ENCODE results near the gene INPP5D. TPM values are rescaled to one million over a fixed set of nuclear protein-coding genes. Genes with fewer than 3 reads are reported as not detected.

Gene INPP5D
- total and polyA plus RNA-seq, 4 donors: 2.9 to 18.8 (median 6.6) TPM

DNA sequence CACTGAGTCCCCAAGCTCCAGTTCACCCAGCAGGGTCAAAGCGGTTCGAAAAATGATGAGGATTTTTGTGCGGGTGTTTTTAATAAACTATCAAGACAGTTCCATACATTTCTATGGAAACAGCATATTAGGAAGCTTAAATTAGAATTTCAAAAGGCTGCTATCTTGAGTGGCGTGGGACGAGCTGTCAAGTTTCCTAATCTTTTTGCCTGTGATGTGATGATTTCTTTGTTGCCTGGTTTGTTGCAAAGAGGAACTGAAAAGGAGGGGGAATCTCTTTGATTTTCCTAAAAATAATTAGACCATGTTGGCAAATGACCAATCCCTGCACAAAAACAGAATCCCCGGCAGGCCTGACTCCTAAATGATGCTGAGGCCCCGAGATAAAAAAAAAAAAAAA, 125.2 kb downstream of the INPP5D start:
- H3K9me3 ChIP-seq (ENCODE audit: control insufficient read depth in 4 of 4, low read length in 3 of 4): no peaks in the 10 kb centered on the region
- H3K9ac ChIP-seq (ENCODE audit: low read depth in 1 of 2, low read length in 2 of 2): no peak overlapping the region
- no peak overlapping the region for H3K27ac ChIP-seq (ENCODE audit: low read depth in 1 of 2, low read length in 2 of 2)
- DNase-seq (ENCODE audit: low spot score): no peak
- peaks cover 5 to 15% (median 12%) of the 10 kb centered on the region in 4 donors for H3K4me1 ChIP-seq (ENCODE audit: control insufficient read depth in 4 of 4, insufficient read depth in 4 of 4, low read length in 3 of 4)
- H3K27me3 ChIP-seq (ENCODE audit: control insufficient read depth in 4 of 4, insufficient read depth in 4 of 4, low read length in 3 of 4): no peaks in the 10 kb centered on the region
- peaks cover 0 to 4% (median 0%) of the 10 kb centered on the region in 4 donors for H3K36me3 ChIP-seq (ENCODE audit: control insufficient read depth in 4 of 4, insufficient read depth in 3 of 4, low read depth in 1 of 4, low read length in 3 of 4)
- WGBS: 89% methylated on average over 7 of the region's 7 CpGs
- TF ChIP-seq TAF1 (conservative IDR thresholded peaks at IDR 0.05): no peak
- no peak for TF ChIP-seq EGR1 (IDR thresholded peaks at IDR 0.05; ENCODE audit: low read depth in 2 of 2)
- TF ChIP-seq, protein P1, sequence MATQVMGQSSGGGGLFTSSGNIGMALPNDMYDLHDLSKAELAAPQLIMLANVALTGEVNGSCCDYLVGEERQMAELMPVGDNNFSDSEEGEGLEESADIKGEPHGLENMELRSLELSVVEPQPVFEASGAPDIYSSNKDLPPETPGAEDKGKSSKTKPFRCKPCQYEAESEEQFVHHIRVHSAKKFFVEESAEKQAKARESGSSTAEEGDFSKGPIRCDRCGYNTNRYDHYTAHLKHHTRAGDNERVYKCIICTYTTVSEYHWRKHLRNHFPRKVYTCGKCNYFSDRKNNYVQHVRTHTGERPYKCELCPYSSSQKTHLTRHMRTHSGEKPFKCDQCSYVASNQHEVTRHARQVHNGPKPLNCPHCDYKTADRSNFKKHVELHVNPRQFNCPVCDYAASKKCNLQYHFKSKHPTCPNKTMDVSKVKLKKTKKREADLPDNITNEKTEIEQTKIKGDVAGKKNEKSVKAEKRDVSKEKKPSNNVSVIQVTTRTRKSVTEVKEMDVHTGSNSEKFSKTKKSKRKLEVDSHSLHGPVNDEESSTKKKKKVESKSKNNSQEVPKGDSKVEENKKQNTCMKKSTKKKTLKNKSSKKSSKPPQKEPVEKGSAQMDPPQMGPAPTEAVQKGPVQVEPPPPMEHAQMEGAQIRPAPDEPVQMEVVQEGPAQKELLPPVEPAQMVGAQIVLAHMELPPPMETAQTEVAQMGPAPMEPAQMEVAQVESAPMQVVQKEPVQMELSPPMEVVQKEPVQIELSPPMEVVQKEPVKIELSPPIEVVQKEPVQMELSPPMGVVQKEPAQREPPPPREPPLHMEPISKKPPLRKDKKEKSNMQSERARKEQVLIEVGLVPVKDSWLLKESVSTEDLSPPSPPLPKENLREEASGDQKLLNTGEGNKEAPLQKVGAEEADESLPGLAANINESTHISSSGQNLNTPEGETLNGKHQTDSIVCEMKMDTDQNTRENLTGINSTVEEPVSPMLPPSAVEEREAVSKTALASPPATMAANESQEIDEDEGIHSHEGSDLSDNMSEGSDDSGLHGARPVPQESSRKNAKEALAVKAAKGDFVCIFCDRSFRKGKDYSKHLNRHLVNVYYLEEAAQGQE (IDR thresholded peaks at IDR 0.05): no peak
- TF ChIP-seq, protein P2, sequence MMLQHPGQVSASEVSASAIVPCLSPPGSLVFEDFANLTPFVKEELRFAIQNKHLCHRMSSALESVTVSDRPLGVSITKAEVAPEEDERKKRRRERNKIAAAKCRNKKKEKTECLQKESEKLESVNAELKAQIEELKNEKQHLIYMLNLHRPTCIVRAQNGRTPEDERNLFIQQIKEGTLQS (IDR thresholded peaks at IDR 0.05): no peak
- no peak for TF ChIP-seq FOXA2 (IDR thresholded peaks at IDR 0.05)
- TF ChIP-seq YY1 (IDR thresholded peaks at IDR 0.05): no peak
- no peak for TF ChIP-seq NR2F2 (IDR thresholded peaks at IDR 0.05)
- TF ChIP-seq GABPA (IDR thresholded peaks at IDR 0.05 in 1 of 2, conservative IDR thresholded peaks at IDR 0.05 in 1 of 2): no peak
- no peak for TF ChIP-seq SP1 (IDR thresholded peaks at IDR 0.05)
- no peak for TF ChIP-seq RAD21 (IDR thresholded peaks at IDR 0.05)
- TF ChIP-seq, protein P3, sequence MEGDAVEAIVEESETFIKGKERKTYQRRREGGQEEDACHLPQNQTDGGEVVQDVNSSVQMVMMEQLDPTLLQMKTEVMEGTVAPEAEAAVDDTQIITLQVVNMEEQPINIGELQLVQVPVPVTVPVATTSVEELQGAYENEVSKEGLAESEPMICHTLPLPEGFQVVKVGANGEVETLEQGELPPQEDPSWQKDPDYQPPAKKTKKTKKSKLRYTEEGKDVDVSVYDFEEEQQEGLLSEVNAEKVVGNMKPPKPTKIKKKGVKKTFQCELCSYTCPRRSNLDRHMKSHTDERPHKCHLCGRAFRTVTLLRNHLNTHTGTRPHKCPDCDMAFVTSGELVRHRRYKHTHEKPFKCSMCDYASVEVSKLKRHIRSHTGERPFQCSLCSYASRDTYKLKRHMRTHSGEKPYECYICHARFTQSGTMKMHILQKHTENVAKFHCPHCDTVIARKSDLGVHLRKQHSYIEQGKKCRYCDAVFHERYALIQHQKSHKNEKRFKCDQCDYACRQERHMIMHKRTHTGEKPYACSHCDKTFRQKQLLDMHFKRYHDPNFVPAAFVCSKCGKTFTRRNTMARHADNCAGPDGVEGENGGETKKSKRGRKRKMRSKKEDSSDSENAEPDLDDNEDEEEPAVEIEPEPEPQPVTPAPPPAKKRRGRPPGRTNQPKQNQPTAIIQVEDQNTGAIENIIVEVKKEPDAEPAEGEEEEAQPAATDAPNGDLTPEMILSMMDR (IDR thresholded peaks at IDR 0.05; ENCODE audit: low read depth, low read length, missing input control): no peak
- TF ChIP-seq HNF4G (IDR thresholded peaks at IDR 0.05): no peak
- TF ChIP-seq HNF4A (conservative IDR thresholded peaks at IDR 0.05): no peak
- TF ChIP-seq, protein P4, sequence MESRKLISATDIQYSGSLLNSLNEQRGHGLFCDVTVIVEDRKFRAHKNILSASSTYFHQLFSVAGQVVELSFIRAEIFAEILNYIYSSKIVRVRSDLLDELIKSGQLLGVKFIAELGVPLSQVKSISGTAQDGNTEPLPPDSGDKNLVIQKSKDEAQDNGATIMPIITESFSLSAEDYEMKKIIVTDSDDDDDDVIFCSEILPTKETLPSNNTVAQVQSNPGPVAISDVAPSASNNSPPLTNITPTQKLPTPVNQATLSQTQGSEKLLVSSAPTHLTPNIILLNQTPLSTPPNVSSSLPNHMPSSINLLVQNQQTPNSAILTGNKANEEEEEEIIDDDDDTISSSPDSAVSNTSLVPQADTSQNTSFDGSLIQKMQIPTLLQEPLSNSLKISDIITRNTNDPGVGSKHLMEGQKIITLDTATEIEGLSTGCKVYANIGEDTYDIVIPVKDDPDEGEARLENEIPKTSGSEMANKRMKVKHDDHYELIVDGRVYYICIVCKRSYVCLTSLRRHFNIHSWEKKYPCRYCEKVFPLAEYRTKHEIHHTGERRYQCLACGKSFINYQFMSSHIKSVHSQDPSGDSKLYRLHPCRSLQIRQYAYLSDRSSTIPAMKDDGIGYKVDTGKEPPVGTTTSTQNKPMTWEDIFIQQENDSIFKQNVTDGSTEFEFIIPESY (IDR thresholded peaks at IDR 0.05): no peak
- TF ChIP-seq JUND (IDR thresholded peaks at IDR 0.05): no peak
- TF ChIP-seq FOXA1 (IDR thresholded peaks at IDR 0.05): no peak
- H3K4me3 ChIP-seq (ENCODE audit: low read depth in 1 of 3, low read length in 3 of 3): no peak overlapping the region

DNA sequence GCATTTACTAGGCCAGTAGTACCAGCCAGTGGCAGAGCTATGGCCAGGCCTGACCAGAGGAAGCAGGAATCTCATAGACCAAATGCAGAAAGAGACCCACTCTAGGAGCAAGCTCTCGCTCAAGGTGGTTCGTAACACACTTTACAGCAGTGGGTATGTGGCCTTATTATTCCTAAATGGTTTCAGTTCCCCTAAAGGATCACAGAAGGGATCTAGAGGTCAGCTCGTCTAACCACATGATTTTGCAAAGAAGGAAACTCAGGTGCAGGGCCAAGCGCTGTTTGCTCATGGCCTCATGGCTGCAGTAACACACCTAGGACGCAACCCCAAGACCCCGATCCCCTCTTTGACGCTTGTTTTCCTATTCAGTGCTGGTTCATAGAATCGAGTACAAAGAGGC, 125.8 kb downstream of the INPP5D start:
- Histone ChIP-seq H3K9me3 (ENCODE audit: control insufficient read depth in 4 of 4, low read length in 3 of 4) (no peaks in the 10 kb centered on the region), H3K27me3 (ENCODE audit: control insufficient read depth in 4 of 4, insufficient read depth in 4 of 4, low read length in 3 of 4) (no peaks in the 10 kb centered on the region), H3K4me1 (ENCODE audit: control insufficient read depth in 4 of 4, insufficient read depth in 4 of 4, low read length in 3 of 4) (peaks cover 5 to 15% (median 12%) of the 10 kb centered on the region in 4 donors), H3K36me3 (ENCODE audit: control insufficient read depth in 4 of 4, insufficient read depth in 3 of 4, low read depth in 1 of 4, low read length in 3 of 4) (peaks cover 0 to 4% (median 0%) of the 10 kb centered on the region in 4 donors), H3K9ac (ENCODE audit: low read depth in 1 of 2, low read length in 2 of 2) (no peak overlapping the region), H3K4me3 (ENCODE audit: low read depth in 1 of 3, low read length in 3 of 3) (no peak overlapping the region), H3K27ac (ENCODE audit: low read depth in 1 of 2, low read length in 2 of 2) (no peak overlapping the region)
- TF ChIP-seq, protein P4 (IDR thresholded peaks at IDR 0.05): no peak
- no peak for TF ChIP-seq FOXA2 (IDR thresholded peaks at IDR 0.05)
- TF ChIP-seq EGR1 (IDR thresholded peaks at IDR 0.05; ENCODE audit: low read depth in 2 of 2): no peak
- TF ChIP-seq GABPA (IDR thresholded peaks at IDR 0.05 in 1 of 2, conservative IDR thresholded peaks at IDR 0.05 in 1 of 2): no peak
- no peak for TF ChIP-seq NR2F2 (IDR thresholded peaks at IDR 0.05)
- TF ChIP-seq RAD21 (IDR thresholded peaks at IDR 0.05): no peak
- no peak for TF ChIP-seq HNF4G (IDR thresholded peaks at IDR 0.05)
- TF ChIP-seq YY1 (IDR thresholded peaks at IDR 0.05): no peak
- TF ChIP-seq, protein P3 (IDR thresholded peaks at IDR 0.05; ENCODE audit: low read depth, low read length, missing input control): no peak
- TF ChIP-seq HNF4A (conservative IDR thresholded peaks at IDR 0.05): no peak
- TF ChIP-seq, protein P2 (IDR thresholded peaks at IDR 0.05): no peak
- no peak for TF ChIP-seq RXRA (IDR thresholded peaks at IDR 0.05)
- TF ChIP-seq TAF1 (conservative IDR thresholded peaks at IDR 0.05): no peak
- 89% methylated on average over 8 of the region's 8 CpGs for WGBS
- DNase-seq (ENCODE audit: low spot score): no peak

All from liver (tissue), 9 donors.